ENCODE measurements around the gene CHRNB2.

DNA sequence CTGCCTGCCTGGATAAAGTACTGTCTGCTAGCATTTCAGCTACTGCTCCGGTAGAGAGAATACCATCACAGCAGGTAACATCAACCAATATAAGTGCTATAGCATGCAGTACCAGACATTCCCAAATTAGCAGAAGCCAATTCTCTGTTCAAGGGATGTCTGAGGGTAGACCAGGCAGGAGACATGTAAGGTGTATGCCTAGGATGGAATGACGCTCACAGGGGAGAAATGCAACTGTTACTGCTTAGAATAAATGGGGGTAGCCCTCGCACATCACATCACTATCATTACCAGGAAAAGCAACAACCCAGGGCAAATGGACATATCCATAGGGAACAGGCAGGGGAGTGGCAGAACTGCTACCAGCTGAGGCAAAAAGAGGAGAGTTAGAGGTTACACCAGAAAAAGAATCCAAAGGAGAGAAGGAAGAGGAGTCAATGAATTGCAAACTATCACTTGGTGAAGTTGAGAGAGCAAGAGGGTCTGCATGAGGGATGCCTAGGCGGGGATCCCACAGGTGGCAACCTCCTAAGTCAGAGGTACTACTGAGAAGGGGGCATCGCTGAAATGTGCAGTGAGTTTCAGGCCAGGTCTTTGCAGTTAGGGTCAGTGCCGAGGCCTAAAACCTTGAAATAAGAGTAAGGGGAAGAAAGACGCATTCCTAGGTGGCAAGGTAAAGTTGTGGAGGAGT, 10.2 kb upstream of the CHRNB2 start:
- TF ChIP-seq, protein P1, sequence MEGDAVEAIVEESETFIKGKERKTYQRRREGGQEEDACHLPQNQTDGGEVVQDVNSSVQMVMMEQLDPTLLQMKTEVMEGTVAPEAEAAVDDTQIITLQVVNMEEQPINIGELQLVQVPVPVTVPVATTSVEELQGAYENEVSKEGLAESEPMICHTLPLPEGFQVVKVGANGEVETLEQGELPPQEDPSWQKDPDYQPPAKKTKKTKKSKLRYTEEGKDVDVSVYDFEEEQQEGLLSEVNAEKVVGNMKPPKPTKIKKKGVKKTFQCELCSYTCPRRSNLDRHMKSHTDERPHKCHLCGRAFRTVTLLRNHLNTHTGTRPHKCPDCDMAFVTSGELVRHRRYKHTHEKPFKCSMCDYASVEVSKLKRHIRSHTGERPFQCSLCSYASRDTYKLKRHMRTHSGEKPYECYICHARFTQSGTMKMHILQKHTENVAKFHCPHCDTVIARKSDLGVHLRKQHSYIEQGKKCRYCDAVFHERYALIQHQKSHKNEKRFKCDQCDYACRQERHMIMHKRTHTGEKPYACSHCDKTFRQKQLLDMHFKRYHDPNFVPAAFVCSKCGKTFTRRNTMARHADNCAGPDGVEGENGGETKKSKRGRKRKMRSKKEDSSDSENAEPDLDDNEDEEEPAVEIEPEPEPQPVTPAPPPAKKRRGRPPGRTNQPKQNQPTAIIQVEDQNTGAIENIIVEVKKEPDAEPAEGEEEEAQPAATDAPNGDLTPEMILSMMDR (IDR thresholded peaks at IDR 0.05) = no peak
- no peak for TF ChIP-seq EZH2 (IDR thresholded peaks at IDR 0.05; ENCODE audit: borderline replicate concordance, insufficient read depth, low read depth, low read length, poor library complexity, severe bottlenecking)

Measured in B cell (primary cell).